HL-60 (cell line): ENCODE measurements around the gene SH3RF3.

Experiments
- CTCF ChIP-seq: IDR thresholded peaks from one replicate; pipeline ENCODE4 v1.5.1; 2011; ENCODE audit warnings: low read length, control low read depth, inconsistent platforms; ENCODE audit not compliant: insufficient read depth
- POLR2AphosphoS5 ChIP-seq: IDR thresholded peaks from 2 replicates; pipeline ENCODE4 v1.6.1; 2012; ENCODE audit warnings: low read depth
- SPI1 ChIP-seq: IDR thresholded peaks from 2 replicates; pipeline ENCODE4 v1.6.1; 2012; ENCODE audit warnings: low read depth, mild to moderate bottlenecking, borderline replicate concordance
- TF ChIP-seq, protein P1 (sequence below): IDR thresholded peaks from 2 replicates; pipeline ENCODE4 v1.6.1; 2012; ENCODE audit warnings: low read depth; ENCODE audit not compliant: insufficient replicate concordance

DNA sequence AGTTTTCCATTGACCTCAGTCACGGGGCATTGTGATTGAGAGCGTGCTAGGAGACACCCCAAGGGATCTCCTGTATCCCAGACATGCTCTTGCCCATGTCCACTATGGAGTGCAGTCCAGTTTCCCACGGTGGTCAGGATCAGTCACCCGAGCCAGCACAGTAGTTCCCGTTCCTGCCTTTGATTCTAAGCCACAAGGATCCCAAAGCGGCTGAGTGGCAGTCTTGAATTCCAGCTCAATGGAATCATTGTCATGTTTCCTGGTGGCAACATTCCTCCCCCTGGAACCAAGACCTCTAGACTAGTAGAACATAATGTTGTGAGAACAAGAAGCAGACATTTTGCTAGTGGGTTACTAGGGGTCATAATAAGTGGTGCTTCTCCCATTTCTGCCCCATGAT lies 330.5 kb downstream of the SH3RF3 start:
- TF ChIP-seq POLR2AphosphoS5 (no peak), CTCF (no peak), SPI1 (no peak)
- TF ChIP-seq, protein P1, sequence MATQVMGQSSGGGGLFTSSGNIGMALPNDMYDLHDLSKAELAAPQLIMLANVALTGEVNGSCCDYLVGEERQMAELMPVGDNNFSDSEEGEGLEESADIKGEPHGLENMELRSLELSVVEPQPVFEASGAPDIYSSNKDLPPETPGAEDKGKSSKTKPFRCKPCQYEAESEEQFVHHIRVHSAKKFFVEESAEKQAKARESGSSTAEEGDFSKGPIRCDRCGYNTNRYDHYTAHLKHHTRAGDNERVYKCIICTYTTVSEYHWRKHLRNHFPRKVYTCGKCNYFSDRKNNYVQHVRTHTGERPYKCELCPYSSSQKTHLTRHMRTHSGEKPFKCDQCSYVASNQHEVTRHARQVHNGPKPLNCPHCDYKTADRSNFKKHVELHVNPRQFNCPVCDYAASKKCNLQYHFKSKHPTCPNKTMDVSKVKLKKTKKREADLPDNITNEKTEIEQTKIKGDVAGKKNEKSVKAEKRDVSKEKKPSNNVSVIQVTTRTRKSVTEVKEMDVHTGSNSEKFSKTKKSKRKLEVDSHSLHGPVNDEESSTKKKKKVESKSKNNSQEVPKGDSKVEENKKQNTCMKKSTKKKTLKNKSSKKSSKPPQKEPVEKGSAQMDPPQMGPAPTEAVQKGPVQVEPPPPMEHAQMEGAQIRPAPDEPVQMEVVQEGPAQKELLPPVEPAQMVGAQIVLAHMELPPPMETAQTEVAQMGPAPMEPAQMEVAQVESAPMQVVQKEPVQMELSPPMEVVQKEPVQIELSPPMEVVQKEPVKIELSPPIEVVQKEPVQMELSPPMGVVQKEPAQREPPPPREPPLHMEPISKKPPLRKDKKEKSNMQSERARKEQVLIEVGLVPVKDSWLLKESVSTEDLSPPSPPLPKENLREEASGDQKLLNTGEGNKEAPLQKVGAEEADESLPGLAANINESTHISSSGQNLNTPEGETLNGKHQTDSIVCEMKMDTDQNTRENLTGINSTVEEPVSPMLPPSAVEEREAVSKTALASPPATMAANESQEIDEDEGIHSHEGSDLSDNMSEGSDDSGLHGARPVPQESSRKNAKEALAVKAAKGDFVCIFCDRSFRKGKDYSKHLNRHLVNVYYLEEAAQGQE: no peak
